Loucy (cell line): ENCODE measurements around the gene SOX30.
A peak's percentile ranks its signal among the peaks of the same experiment; 100 is the strongest.

Source experiments
- H2AFZ ChIP-seq: fragments of 200-600 bp; sonication (generic); 2 replicates; pipeline ENCODE4 v1.6.0; 2016; ENCODE audit warnings: antibody characterized with exemption, mild to moderate bottlenecking, low read length, moderate library complexity
- H3F3A ChIP-seq: fragments of 200-600 bp; 2 replicates; pipeline ENCODE4 v1.6.0; 2016; ENCODE audit warnings: antibody characterized with exemption, low read depth, mild to moderate bottlenecking
- H3K27me3 ChIP-seq: fragments of 200-600 bp; sonication (generic); 2 replicates; pipeline ENCODE4 v1.6.1; 2014; ENCODE audit warnings: low read length, mild to moderate bottlenecking; ENCODE audit not compliant: insufficient read depth, poor library complexity, severe bottlenecking
- H3K36me3 ChIP-seq: fragments of 200-600 bp; sonication (generic); 2 replicates; pipeline ENCODE4 v1.6.1; 2016; ENCODE audit warnings: low read length; ENCODE audit not compliant: insufficient read depth
- H3K4me1 ChIP-seq: fragments of 200-600 bp; sonication (generic); 2 replicates; pipeline ENCODE4 v1.5.1; 2014; ENCODE audit warnings: low read length, mild to moderate bottlenecking; ENCODE audit not compliant: insufficient read depth, poor library complexity, severe bottlenecking
- H3K4me2 ChIP-seq: fragments of 200-600 bp; sonication (generic); 2 replicates; pipeline ENCODE4 v1.6.0; 2014; ENCODE audit warnings: antibody characterized with exemption, low read length, low read depth, mild to moderate bottlenecking; ENCODE audit not compliant: poor library complexity, severe bottlenecking
- H3K4me3 ChIP-seq: fragments of 200-600 bp; sonication (generic); 2 replicates; pipeline ENCODE4 v1.5.1; 2014; ENCODE audit warnings: low read length, mild to moderate bottlenecking, mixed read lengths; ENCODE audit not compliant: poor library complexity, severe bottlenecking
- H3K79me2 ChIP-seq: fragments of 200-600 bp; sonication (generic); 2 replicates; pipeline ENCODE4 v1.6.1; 2014; ENCODE audit warnings: low read length; ENCODE audit not compliant: insufficient read depth
- H3K9ac ChIP-seq: fragments of 200-600 bp; sonication (generic); 2 replicates; pipeline ENCODE4 v1.6.0; 2014; ENCODE audit warnings: mild to moderate bottlenecking, low read depth, low read length, moderate library complexity; ENCODE audit not compliant: poor library complexity, severe bottlenecking
- H3K9me2 ChIP-seq: fragments of 200-600 bp; sonication (generic); replicated peaks from 2 replicates; pipeline ENCODE4 v1.6.1; 2016; ENCODE audit warnings: low read depth, low read length, mixed read lengths
- H3K9me3 ChIP-seq: fragments of 200-600 bp; sonication (generic); 2 replicates; pipeline ENCODE4 v1.6.1; 2014; ENCODE audit warnings: mild to moderate bottlenecking, antibody characterized with exemption, low read length, low read depth; ENCODE audit not compliant: insufficient read depth
- H4K20me1 ChIP-seq: fragments of 200-600 bp; sonication (generic); 2 replicates; pipeline ENCODE4 v1.6.0; 2014; ENCODE audit warnings: antibody characterized with exemption, low read length, mild to moderate bottlenecking; ENCODE audit not compliant: insufficient read depth, poor library complexity, severe bottlenecking
- CTCF ChIP-seq: fragments of 200-600 bp; sonication (generic); conservative IDR thresholded peaks from 2 replicates; pipeline ENCODE4 v1.5.1; 2014; ENCODE audit warnings: mild to moderate bottlenecking, antibody characterized with exemption, low read length
- EZH2phosphoT487 ChIP-seq: fragments of 200-600 bp; IDR thresholded peaks from 2 replicates; pipeline ENCODE4 v1.6.1; 2018; ENCODE audit warnings: antibody characterized with exemption, mild to moderate bottlenecking, moderate library complexity, borderline replicate concordance

SOX30 gene

GRCh38 chr5:157606046-157606445 is 46.2 kb downstream of the SOX30 start:
- TF ChIP-seq EZH2phosphoT487 (no peak), CTCF (no peak)
- H3K4me1 ChIP-seq = peaks cover 33% of the 10 kb centered on the region
- no peak overlapping the region for H3K4me2 ChIP-seq
- H2AFZ ChIP-seq = no peak overlapping the region
- no peaks in the 10 kb centered on the region for H3K79me2 ChIP-seq
- no peak overlapping the region for H3K9ac ChIP-seq
- no peak overlapping the region for H3K4me3 ChIP-seq
- no peaks in the 10 kb centered on the region for H3K9me2 ChIP-seq
- H3K27me3 ChIP-seq = no peaks in the 10 kb centered on the region
- no peaks in the 10 kb centered on the region for H3K36me3 ChIP-seq
- H3K9me3 ChIP-seq = no peaks in the 10 kb centered on the region
- H3F3A ChIP-seq = peaks cover 9% of the 10 kb centered on the region; the same call in 1 of the 2 replicates
- no peaks in the 10 kb centered on the region for H4K20me1 ChIP-seq

GRCh38 chr5:157603333-157604190 is 48.7 kb downstream of the SOX30 start:
- H3K4me1 ChIP-seq = peaks cover 33% of the 10 kb centered on the region
- no peaks in the 10 kb centered on the region for H3K27me3 ChIP-seq
- H4K20me1 ChIP-seq = no peaks in the 10 kb centered on the region
- no peak overlapping the region for H3K9ac ChIP-seq
- peaks cover 9% of the 10 kb centered on the region; the same call in 1 of the 2 replicates for H3F3A ChIP-seq
- H3K36me3 ChIP-seq = no peaks in the 10 kb centered on the region
- TF ChIP-seq EZH2phosphoT487 = no peak
- no peak for TF ChIP-seq CTCF
- H3K4me3 ChIP-seq = peak overlapping the region; percentile 64
- no peaks in the 10 kb centered on the region for H3K9me2 ChIP-seq
- H3K79me2 ChIP-seq = no peaks in the 10 kb centered on the region
- no peak overlapping the region for H2AFZ ChIP-seq
- H3K4me2 ChIP-seq = peak overlapping the region; percentile 74
- no peaks in the 10 kb centered on the region for H3K9me3 ChIP-seq

- H2AFZ ChIP-seq = no peak overlapping the region
- no peaks in the 10 kb centered on the region for H3K36me3 ChIP-seq
- H3K4me2 ChIP-seq = no peak overlapping the region
- no peaks in the 10 kb centered on the region for H3K79me2 ChIP-seq
- peaks cover 23% of the 10 kb centered on the region for H3K4me1 ChIP-seq
- no peaks in the 10 kb centered on the region for H4K20me1 ChIP-seq
- TF ChIP-seq CTCF = no peak
- TF ChIP-seq EZH2phosphoT487 = no peak
- H3F3A ChIP-seq = peaks cover 7% of the 10 kb centered on the region; the same call in 1 of the 2 replicates
- no peaks in the 10 kb centered on the region for H3K9me2 ChIP-seq
- no peaks in the 10 kb centered on the region for H3K9me3 ChIP-seq
- H3K4me3 ChIP-seq = no peak overlapping the region
- no peaks in the 10 kb centered on the region for H3K27me3 ChIP-seq
- no peak overlapping the region for H3K9ac ChIP-seq
Observed at GRCh38 chr5:157602505-157602904, 49.7 kb downstream of the SOX30 start.
